Astrocyte (in vitro differentiated cells and primary cell): ENCODE measurements around the gene ETV7. TPM values are rescaled to one million over a fixed set of nuclear protein-coding genes. Genes with fewer than 3 reads are reported as not detected.

Source experiments
- DNase-seq: peaks from one replicate; pipeline ENCODE4 v3.0.0-alpha.2; 2010; ENCODE audit warnings: low read depth
- FAIRE-seq: peaks from 2 replicates; lab custom pipeline; 2011; peaks lifted over from hg19 to GRCh38; lab: Jason Lieb, UNC
- H2AFZ ChIP-seq: 2 replicates; pipeline ENCODE4 v1.6.0; 2012; ENCODE audit warnings: low read depth, low read length, inconsistent platforms
- H3K27ac ChIP-seq: 2 replicates; pipeline ENCODE4 v1.5.1; 2011; ENCODE audit warnings: low read depth, low read length, inconsistent platforms
- H3K27me3 ChIP-seq: 2 replicates; pipeline ENCODE4 v1.6.0; 2011; ENCODE audit warnings: low read length, inconsistent platforms; ENCODE audit not compliant: insufficient read depth
- H3K36me3 ChIP-seq: 2 replicates; pipeline ENCODE4 v1.5.1; 2011; ENCODE audit warnings: low read length, inconsistent platforms; ENCODE audit not compliant: insufficient read depth
- H3K4me1 ChIP-seq: 2 replicates; pipeline ENCODE4 v1.5.1; 2011; ENCODE audit warnings: low read length, inconsistent platforms; ENCODE audit not compliant: insufficient read depth
- H3K4me2 ChIP-seq: 2 replicates; pipeline ENCODE4 v1.6.0; 2012; ENCODE audit warnings: low read length, inconsistent platforms
- H3K4me3 ChIP-seq: 2 replicates; pipeline ENCODE4 v1.5.1; 2011; ENCODE audit warnings: low read depth, mild to moderate bottlenecking, low read length, inconsistent platforms; ENCODE audit not compliant: insufficient read depth
- H3K79me2 ChIP-seq: 2 replicates; pipeline ENCODE4 v1.6.0; 2012; ENCODE audit warnings: mild to moderate bottlenecking, low read length, inconsistent platforms; ENCODE audit not compliant: insufficient read depth
- H3K9ac ChIP-seq: 2 replicates; pipeline ENCODE4 v1.6.0; 2012; ENCODE audit warnings: mild to moderate bottlenecking, low read length, inconsistent platforms
- H3K9me3 ChIP-seq: 2 replicates; pipeline ENCODE4 v1.5.1; 2012; ENCODE audit warnings: low read depth, mild to moderate bottlenecking, low read length, inconsistent platforms; ENCODE audit not compliant: insufficient read depth
- H4K20me1 ChIP-seq: 2 replicates; pipeline ENCODE4 v1.6.0; 2012; ENCODE audit warnings: low read length, inconsistent platforms; ENCODE audit not compliant: insufficient read depth
- H3K27ac Mint-ChIP-seq: one replicate; pipeline ENCODE4 v1.8.0; 2021; ENCODE audit warnings: mild to moderate bottlenecking, mixed read lengths; ENCODE audit not compliant: unreplicated experiment
- H3K27me3 Mint-ChIP-seq: one replicate; pipeline ENCODE4 v1.8.0; 2021; ENCODE audit warnings: low read depth, mixed read lengths; ENCODE audit not compliant: unreplicated experiment
- H3K36me3 Mint-ChIP-seq: one replicate; pipeline ENCODE4 v1.8.0; 2021; ENCODE audit warnings: low read depth, mixed read lengths; ENCODE audit not compliant: unreplicated experiment
- H3K4me1 Mint-ChIP-seq: one replicate; pipeline ENCODE4 v1.8.0; 2021; ENCODE audit warnings: low read depth, mixed read lengths; ENCODE audit not compliant: unreplicated experiment
- H3K4me3 Mint-ChIP-seq: one replicate; pipeline ENCODE4 v1.8.0; 2021; ENCODE audit warnings: mild to moderate bottlenecking, moderate library complexity, mixed read lengths; ENCODE audit not compliant: unreplicated experiment
- H3K9me3 Mint-ChIP-seq: one replicate; pipeline ENCODE4 v1.8.0; 2021; ENCODE audit warnings: mild to moderate bottlenecking, mixed read lengths; ENCODE audit not compliant: unreplicated experiment
- EZH2 ChIP-seq: IDR thresholded peaks from 2 replicates; pipeline ENCODE4 v1.6.1; 2012; ENCODE audit warnings: mild to moderate bottlenecking, low read length, inconsistent platforms; ENCODE audit not compliant: insufficient read depth
- total RNA-seq: library from RNA; stranded (reverse); gene quantifications from 2 replicates; pipeline ENCODE4 v1.2.1, GENCODE V29; 2021
- TF ChIP-seq, protein P1 (sequence below): IDR thresholded peaks from 2 replicates; pipeline ENCODE4 v1.5.1; 2011; ENCODE audit warnings: low read depth, mild to moderate bottlenecking, inconsistent platforms, low read length, moderate library complexity; ENCODE audit not compliant: insufficient read depth

ETV7 gene
- total RNA-seq, 1 donor from 2014 or later: 2.4 TPM

DNA sequence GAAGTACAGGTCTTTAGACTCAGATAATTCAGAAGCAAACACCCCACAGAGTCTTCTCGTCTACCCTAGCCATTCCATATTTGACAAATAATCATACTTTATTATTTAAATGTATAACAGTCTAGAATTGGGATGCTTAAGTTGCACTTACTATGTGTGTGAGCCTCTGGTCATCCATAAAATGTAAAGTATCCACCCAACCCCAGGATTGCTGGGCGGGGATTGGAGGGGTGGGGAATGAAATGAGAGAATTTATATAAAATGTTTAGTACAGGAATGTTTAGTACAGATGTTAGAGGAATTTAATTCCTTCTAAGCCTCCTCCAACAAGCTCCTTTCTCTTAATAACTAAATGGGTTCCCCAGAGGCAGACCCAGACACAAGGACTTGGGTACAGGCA is 67.6 kb downstream of the ETV7 start:
- no peak for FAIRE-seq
- no peak overlapping the region for H3K4me3 ChIP-seq
- H3K4me1 ChIP-seq: no peaks in the 10 kb centered on the region
- H3K36me3 Mint-ChIP-seq: no peaks in the 10 kb centered on the region
- peaks cover 6% of the 10 kb centered on the region for H3K4me1 Mint-ChIP-seq
- H3K79me2 ChIP-seq: no peaks in the 10 kb centered on the region
- no peaks in the 10 kb centered on the region for H4K20me1 ChIP-seq
- H3K36me3 ChIP-seq: no peaks in the 10 kb centered on the region
- H2AFZ ChIP-seq: no peak overlapping the region
- no peak overlapping the region for H3K27ac ChIP-seq
- no peak overlapping the region for H3K9ac ChIP-seq
- H3K9me3 ChIP-seq: no peaks in the 10 kb centered on the region
- H3K27ac Mint-ChIP-seq: no peak overlapping the region
- peaks cover 38% of the 10 kb centered on the region for H3K27me3 Mint-ChIP-seq
- H3K4me2 ChIP-seq: no peak overlapping the region
- DNase-seq: no peak
- peaks cover 9% of the 10 kb centered on the region for H3K27me3 ChIP-seq
- no peaks in the 10 kb centered on the region for H3K9me3 Mint-ChIP-seq
- TF ChIP-seq, protein P1, sequence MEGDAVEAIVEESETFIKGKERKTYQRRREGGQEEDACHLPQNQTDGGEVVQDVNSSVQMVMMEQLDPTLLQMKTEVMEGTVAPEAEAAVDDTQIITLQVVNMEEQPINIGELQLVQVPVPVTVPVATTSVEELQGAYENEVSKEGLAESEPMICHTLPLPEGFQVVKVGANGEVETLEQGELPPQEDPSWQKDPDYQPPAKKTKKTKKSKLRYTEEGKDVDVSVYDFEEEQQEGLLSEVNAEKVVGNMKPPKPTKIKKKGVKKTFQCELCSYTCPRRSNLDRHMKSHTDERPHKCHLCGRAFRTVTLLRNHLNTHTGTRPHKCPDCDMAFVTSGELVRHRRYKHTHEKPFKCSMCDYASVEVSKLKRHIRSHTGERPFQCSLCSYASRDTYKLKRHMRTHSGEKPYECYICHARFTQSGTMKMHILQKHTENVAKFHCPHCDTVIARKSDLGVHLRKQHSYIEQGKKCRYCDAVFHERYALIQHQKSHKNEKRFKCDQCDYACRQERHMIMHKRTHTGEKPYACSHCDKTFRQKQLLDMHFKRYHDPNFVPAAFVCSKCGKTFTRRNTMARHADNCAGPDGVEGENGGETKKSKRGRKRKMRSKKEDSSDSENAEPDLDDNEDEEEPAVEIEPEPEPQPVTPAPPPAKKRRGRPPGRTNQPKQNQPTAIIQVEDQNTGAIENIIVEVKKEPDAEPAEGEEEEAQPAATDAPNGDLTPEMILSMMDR: no peak
- TF ChIP-seq EZH2: no peak
- no peak overlapping the region for H3K4me3 Mint-ChIP-seq

DNA sequence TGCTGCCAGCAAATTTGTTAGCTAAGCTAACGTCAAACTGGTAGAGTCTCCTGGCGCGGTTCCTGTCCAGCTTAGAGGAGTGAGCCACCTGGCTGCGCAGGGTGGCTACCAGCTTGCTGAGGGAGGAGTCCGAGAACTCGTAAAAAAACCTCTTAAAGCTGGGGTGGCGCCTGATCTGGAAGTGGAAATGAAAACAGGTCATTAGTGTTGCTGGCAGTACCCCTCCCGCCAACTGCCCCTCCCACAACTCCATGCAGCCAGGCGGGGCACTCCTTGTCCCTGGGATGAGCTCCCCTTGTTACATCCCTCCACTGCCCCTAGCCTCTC is 68.1 kb downstream of the ETV7 start:
- Mint-ChIP-seq H3K36me3 (no peaks in the 10 kb centered on the region), H3K27me3 (peaks cover 35% of the 10 kb centered on the region), H3K4me3 (no peak overlapping the region), H3K9me3 (no peaks in the 10 kb centered on the region), H3K27ac (no peak overlapping the region), H3K4me1 (peaks cover 6% of the 10 kb centered on the region)
- H3K4me1 ChIP-seq: no peaks in the 10 kb centered on the region
- no peak overlapping the region for H3K9ac ChIP-seq
- H3K27ac ChIP-seq: no peak overlapping the region
- H3K4me2 ChIP-seq: no peak overlapping the region
- H3K79me2 ChIP-seq: no peaks in the 10 kb centered on the region
- no peaks in the 10 kb centered on the region for H3K9me3 ChIP-seq
- no peak for FAIRE-seq
- no peaks in the 10 kb centered on the region for H3K36me3 ChIP-seq
- peaks cover 11% of the 10 kb centered on the region for H3K27me3 ChIP-seq
- TF ChIP-seq, protein P1: no peak
- no peak for TF ChIP-seq EZH2
- no peaks in the 10 kb centered on the region for H4K20me1 ChIP-seq
- no peak overlapping the region for H3K4me3 ChIP-seq
- DNase-seq: no peak
- no peak overlapping the region for H2AFZ ChIP-seq

DNA sequence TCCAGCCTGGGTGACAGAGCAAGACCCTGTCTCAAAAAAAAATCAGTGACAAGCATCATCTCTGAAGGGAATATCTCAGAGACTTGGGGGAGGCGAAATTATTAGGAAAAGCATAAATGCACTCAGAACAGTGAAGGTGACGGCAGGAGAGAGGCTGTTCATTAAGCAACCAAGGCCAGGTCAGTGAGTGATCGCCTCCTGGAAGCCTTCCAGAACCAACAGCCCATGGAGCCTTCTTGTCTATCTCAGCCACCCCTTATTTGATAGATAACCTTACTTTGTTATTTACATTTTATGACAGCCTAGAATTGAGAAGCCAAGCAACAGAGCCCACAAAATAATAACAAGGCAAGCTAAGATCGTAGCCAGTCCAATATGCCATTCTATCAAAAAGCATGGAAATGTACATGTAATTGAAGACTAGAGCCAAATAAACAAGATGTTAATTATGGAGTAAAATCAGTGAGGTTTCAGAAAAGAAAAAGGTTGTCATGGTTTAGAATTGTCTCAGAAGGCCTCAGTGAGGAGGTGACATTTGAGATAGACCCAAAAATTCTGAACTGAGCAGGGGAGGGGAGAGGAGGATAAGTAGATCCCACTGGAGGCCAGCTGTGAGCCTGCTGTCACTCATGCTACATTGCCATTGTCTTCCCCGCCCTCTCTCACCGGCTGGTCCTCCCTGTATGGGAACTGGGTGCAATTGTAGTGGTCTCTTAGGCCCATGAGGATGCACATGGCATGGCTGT is 68.6 kb downstream of the ETV7 start:
- Histone ChIP-seq H3K4me3 (no peak overlapping the region), H3K27ac (no peak overlapping the region), H4K20me1 (no peaks in the 10 kb centered on the region), H3K27me3 (peaks cover 11% of the 10 kb centered on the region), H3K79me2 (no peaks in the 10 kb centered on the region), H3K4me1 (no peaks in the 10 kb centered on the region), H3K9ac (no peak overlapping the region), H2AFZ (no peak overlapping the region), H3K9me3 (no peaks in the 10 kb centered on the region), H3K36me3 (no peaks in the 10 kb centered on the region), H3K4me2 (no peak overlapping the region)
- H3K36me3 Mint-ChIP-seq: no peaks in the 10 kb centered on the region
- H3K4me1 Mint-ChIP-seq: peaks cover 11% of the 10 kb centered on the region
- TF ChIP-seq EZH2: no peak
- TF ChIP-seq, protein P1: no peak
- peaks cover 35% of the 10 kb centered on the region for H3K27me3 Mint-ChIP-seq
- DNase-seq (no peak), FAIRE-seq (no peak)
- no peaks in the 10 kb centered on the region for H3K9me3 Mint-ChIP-seq
- H3K27ac Mint-ChIP-seq: no peak overlapping the region
- H3K4me3 Mint-ChIP-seq: no peak overlapping the region
